Hepatic stellate cell (primary cell): ENCODE measurements around the gene GOLIM4.

Experiments used
- DNase-seq: peaks from one replicate; pipeline ENCODE4 v3.0.0; 2011; ENCODE audit warnings: low spot score

The GOLIM4 gene

DNA sequence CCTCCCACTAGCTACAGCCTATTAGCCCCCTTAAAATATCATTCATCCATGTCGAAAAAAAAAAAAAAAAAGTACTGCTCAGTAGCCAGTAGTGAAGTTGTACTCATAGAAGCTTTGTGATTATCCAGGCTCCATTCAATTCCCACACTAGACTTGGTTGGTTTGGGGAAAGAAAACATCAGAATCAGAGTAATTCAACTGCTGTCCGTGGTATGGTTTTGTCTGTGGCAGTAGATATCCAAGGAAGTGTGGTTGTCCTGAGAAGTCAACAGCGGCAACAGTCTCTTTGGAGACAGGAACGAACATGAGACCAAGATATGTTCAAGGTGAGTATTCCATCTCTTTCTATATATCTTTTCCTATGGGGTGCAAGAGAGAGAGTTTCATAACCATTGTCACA is 99.2 kb downstream of the GOLIM4 start:
- no peak for DNase-seq

GRCh38 chr3:167992381-167992780 is 103.3 kb downstream of the GOLIM4 start:
- no peak for DNase-seq

DNA sequence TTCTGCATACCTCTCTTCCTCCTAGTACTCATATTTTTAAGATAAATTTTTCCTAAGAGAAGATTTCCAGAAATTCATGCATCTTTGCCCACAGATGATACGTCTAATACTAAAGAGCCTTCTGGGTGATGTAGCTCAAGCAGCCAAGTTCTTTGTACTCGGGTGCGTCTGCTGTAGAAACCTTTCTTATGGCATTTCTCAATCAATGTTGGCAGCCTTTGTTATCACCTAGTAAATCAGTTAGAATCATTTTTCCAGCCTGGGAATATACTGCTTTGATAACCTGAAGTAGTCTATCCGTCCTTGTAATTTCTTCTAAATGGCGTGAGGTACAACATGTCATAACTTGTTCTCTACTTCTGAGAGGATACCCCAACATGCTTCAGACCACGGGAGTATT is 104.5 kb downstream of the GOLIM4 start:
- DNase-seq: no peak

DNA sequence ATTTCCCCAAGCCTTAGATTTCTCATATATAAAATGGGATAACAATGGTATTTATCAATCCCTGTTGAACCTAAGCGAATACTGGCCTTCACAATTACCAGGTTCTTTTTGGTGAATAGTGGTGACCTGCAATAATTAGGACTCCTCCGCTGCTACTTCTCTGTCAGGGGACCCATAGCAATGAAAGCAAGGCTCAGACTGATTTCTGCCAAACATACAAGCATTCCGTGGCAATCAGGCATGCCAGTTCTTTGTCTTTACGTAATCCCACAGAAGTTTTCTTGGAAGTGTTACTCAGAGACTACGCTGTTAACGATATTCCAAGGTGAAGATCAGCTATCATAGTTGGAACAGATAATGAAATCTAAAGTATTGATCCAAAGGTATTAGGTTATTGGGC is 105.7 kb downstream of the GOLIM4 start:
- DNase-seq: no peak

DNA sequence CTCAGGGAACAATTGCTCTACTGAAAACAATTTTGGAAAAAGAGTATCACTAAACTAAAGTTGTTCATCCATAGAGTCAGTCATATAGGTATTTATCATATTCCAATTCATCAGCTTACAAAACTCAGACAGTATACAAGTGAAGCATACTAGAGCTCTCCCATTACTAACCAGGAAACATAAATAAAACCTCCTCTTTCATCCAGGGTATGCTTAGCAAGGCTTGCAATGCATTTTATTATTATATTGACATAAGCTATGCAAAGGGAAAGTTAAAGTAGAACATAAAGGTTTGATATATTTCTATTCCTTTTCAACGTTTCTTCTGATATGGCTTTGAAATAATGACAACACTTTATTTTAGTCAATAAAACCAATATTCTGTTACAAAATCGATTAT is 106.7 kb downstream of the GOLIM4 start:
- DNase-seq: no peak

DNA sequence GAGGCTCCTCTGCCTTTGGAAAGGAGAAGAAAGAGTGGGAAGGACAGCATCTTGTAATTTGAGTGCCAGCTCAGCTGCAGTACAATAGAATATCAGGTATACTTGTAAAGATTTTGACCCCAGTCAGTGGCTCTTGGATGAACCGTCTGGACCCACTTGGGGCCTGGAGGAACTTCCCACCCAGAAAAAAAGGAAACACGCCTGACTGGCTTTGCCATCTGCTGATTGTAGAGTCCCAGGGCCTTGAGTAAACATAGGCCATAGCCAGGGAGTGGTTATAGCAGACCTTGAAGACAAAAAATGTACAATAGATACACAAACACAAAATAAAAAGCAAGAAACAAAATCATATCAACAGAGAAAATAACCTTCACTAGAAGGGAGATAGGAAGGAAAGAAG is 112.1 kb downstream of the GOLIM4 start:
- DNase-seq: no peak

- DNase-seq: no peak
Measured at GRCh38 chr3:167978486-167978885, 117.2 kb downstream of the GOLIM4 start.

GRCh38 chr3:167978071-167978470 is 117.7 kb downstream of the GOLIM4 start:
- no peak for DNase-seq

- no peak for DNase-seq
Measured at GRCh38 chr3:167976516-167977361, 119.0 kb downstream of the GOLIM4 start.

DNA sequence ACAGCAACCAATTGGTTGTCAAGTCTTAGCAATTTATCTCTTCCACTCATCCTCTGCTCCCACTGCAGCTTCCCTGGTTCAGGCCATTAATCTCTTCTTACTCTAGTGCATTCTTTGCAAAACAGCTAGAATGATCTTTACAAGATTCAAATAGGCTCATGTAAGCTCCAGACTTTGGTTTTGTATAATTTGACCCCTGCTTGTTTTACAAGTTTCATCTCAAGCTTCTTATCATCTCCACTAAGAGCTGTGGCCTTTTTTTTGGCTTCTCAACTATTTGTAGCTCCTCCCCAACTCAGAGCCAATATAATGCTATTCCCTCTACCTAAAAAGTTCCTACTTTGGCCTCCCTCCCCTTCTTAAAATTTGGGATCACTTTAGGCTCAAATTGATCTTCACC is 121.8 kb downstream of the GOLIM4 start:
- no peak for DNase-seq

- no peak for DNase-seq
Measured at GRCh38 chr3:167973046-167973445, 122.7 kb downstream of the GOLIM4 start.

DNA sequence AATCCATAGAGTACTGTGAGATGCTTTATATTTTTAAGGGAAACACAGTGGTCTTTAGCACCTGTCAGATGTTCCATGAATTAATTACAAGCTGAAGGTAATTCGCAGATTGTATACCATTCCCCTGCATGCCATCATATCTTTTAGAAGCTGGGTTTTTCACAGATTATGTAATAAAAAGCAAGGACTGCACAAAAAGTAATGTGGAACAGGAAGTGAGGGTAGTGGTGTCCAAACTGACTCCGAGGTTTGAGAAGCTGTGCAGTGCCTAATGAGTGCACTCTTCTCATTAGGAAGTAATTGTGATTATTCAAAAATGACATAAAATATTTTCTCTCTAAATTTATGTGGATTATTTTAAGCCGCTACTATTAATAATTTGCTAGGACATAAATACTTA is 123.2 kb downstream of the GOLIM4 start:
- DNase-seq: no peak

GRCh38 chr3:167969548-167969947 is 126.2 kb downstream of the GOLIM4 start:
- DNase-seq: no peak

- DNase-seq: no peak
Measured at GRCh38 chr3:167967257-167968036, 128.3 kb downstream of the GOLIM4 start.
